NCI-H2227 (cell line): Measurements from ENCODE around the gene DYNLRB1.
"Not testable (repeated sequence)": the region's sequence is repeated elsewhere in the genome, so short reads cannot be mapped to it uniquely, and the experiment has no call there.

Source experiments
- DNase-seq: peaks from one replicate; lab custom pipeline; 2025; ENCODE audit not compliant: unreplicated experiment; lab: John Stamatoyannopoulos, UW

The DYNLRB1 gene

GRCh38 chr20:34511891-34512265 is 4.3 kb upstream of the DYNLRB1 start:
- DNase-seq, result no peak

DNA sequence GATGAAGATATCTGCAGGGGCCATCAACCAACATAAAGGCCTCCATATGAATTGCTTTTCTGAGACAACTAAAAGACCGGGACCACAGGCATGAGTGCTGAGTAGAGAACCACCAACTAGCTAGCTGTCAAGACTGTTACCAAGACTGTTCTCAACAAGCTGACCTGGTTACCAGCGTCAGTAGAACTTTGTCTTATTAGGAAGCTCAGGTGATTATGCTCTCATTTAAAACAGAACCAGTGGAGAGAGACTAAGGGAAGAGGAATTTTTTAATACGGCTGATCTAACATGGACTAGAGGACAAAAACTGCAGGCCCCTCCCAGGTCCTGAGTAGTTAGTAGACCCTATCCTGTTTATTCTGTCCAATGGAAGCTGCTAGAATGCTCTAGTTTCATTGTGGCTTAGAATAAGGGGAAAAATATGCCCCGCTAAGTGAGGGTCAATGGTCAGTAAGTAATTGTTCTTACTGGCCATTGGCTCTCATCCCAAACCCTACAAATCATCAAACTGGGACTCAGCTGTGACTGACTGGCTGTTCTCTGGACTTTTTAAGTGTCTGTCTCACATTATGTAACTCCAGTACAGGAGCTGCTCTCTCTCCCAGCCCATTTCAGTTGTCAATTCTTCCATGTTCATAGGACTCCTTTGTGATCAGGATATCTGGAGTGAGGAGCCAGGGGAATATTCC is 3.8 kb upstream of the DYNLRB1 start:
- DNase-seq, result no peak

DNA sequence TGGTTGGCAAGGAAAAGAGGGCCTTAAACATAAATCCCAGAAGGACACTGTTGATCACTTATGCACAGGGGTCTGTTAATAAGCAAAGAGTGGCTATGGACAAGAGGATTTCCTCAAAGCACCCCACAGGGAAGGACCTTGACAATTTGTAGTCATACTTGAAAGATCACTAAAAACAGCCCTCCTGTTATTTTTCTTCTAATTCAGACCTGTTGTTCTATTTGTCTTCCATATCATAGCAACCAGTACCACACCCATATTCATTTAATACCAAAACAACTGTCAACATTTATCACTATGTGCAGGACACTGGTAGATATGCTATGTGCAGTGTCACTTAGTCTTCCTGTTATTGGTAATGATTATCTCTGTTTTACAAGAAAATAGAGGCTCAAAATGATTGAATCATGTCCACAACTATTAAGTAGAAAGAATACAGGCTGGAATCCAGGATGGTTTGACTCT is 3.2 kb upstream of the DYNLRB1 start:
- no peak for DNase-seq

DNA sequence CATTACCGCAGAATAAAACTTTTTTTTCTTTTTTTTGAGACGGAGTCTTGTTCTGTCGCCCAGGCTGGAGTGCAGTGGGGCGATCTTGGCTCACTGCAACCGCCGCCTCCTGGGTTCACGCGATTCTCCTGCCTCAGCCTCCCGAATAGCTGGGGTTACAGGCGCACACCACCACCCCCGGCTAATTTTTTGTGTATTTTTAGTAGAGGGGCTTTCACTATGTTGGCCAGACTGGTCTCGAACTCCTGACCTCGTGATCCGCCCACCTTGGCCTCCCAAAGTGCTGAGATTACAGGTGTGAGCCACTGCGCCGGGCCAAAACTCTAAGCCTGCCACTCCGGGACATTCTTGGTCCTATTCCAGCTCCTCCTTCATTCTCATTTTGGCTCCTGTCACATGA is 2.2 kb upstream of the DYNLRB1 start:
- DNase-seq, result not testable (repeated sequence)

DNA sequence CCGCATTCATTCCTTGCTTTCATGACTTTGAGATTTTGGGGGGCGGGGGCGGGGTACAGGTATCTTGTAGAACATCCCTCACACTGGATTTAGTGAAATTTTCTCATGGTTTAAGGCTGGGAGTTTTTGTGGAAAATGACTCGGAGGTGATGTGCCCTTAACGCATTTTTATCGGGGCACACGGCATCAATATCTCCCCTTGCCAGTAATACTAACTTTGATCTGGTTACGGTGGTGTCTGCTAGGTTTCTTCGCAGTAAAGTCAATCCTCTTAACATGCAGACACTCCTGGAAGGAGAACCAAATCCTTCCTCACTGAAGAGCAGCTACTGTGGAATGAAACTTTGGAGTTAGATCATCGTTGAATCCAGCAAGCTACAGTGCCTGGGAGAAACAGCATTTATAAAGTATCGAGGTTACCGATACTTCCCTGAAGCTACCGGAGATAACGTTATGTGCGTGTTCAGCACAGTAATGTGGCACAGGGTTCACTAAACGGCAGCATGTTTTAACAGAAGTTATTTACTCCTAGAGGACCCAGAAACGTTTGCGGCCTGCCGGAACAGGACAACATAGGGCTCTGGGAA is 1.2 kb upstream of the DYNLRB1 start:
- DNase-seq, result no peak

DNA sequence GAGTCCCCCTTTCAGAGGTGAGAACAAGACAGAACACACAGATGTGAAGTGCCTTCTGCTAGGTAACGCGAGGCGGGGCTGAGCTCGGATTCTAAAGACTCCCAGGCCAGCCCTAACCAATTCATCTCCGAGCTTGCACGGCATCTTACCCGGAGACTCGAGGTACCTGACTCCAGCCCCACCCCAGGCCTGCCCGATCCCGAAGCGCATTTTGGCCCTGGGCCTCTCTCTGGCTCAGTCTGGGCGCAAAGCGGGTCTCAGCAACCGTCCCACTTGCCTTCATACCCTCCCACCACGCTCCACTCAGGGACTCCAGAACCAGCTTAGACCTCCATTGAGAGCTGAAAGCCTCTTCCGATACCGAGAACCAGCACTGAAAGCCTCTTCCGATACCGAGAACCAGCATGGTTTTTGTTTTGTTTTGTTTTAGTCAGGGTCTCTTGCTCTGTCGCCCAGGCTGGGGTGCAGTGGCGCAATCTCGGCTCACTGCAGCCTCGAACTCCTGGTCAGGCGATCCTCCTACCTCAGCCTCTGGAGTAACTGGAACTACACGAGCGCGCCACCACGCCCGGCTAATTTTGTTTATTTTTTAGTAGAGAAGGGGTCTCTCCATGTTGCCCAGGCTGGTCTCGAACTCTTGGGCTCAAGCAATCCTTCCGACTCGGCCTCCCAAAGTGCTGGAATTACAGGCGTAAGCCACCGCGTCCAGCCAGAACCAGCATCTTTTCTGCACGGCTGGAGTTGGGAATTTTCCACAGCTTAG is 557 bp upstream of the DYNLRB1 start:
- DNase-seq, result peak; percentile 85

GRCh38 chr20:34517114-34517505 is 888 bp downstream of the DYNLRB1 start:
- no peak for DNase-seq

DNA sequence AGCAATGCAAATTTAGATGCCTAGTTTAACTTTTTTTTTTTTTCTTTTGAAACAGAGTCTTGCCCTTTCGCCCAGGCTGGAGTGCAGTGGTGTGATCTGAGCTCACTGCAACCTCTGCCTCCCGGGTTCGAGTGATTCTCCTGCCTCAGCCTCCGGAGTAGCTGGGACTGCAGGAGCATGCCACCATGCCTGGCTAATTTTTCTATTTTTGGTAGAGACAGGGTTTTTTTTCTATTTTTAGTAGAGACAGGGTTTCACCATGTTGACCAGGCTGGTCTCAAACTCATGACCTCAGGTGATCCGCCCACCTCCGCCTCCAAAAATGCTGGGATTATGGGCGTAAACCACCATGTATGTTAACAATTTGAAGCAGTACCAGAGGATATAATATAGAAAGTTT is 2.6 kb downstream of the DYNLRB1 start:
- DNase-seq, result not testable (repeated sequence)

- DNase-seq, result not testable (repeated sequence)
These were observed 3.6 kb downstream of the DYNLRB1 start for GRCh38 chr20:34519841-34520240.

- peak; percentile 52 for DNase-seq
These were observed 7.0 kb downstream of the DYNLRB1 start for GRCh38 chr20:34522969-34523871.

GRCh38 chr20:34524426-34524825 is 8.2 kb downstream of the DYNLRB1 start:
- DNase-seq, result no peak

GRCh38 chr20:34525342-34525708 is 9.1 kb downstream of the DYNLRB1 start:
- no peak for DNase-seq

DNA sequence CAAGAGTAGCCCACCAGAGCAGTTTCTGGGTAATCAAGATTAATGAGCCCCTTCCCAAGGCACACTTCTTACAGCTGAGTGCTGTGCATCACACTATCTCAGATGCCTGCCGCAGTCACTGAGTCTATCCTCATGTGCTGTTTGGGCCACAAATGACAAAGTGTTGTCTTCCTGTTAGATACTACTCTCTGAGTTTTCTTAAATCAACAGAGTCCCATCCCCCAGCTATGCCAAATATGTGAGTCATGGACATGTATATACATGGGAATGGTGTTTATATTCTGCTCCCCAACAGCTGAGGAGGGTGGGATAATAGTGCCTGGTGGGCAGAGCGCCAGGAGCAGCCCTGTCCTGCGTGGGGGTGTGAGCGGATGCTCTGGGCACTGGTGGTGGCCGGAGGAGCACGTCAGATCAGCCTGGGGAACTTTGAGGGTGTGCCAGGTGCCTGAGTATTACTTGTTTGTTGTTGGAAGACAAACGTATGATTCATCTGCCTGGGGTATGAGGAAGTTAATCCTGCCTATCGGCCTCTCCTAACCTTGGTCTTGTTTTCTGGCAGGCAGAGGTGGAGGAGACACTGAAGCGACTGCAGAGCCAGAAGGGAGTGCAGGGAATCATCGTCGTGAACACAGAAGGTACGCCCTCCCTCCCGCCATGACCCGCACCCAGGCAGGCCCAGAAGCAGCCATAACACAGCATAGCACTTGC is 9.6 kb downstream of the DYNLRB1 start:
- DNase-seq, result no peak

GRCh38 chr20:34526466-34526865 is 10.2 kb downstream of the DYNLRB1 start:
- no peak for DNase-seq

DNA sequence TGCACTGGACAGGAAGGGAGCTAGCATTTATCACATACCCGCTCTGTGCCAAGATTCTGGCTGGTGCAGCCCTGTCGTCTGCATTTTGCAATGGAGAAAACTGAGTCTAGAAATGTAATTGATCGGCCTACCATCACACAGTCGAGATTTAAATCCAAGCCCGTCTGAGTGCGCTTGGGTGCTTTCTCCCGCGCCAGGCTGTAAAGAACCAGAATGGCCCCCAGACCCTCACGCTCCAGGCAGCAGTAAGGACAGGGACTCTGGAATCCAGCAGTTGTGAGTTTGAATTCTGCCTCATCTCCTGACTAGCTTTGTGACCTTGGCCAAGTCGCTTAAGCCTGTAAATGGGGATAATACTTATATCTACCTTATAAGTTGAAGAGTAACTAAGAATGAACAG is 10.8 kb downstream of the DYNLRB1 start:
- DNase-seq, result no peak

- no peak for DNase-seq
These were observed 12.7 kb downstream of the DYNLRB1 start for GRCh38 chr20:34528921-34529297.

- DNase-seq, result no peak
These were observed 13.5 kb downstream of the DYNLRB1 start for GRCh38 chr20:34529742-34530141.

DNA sequence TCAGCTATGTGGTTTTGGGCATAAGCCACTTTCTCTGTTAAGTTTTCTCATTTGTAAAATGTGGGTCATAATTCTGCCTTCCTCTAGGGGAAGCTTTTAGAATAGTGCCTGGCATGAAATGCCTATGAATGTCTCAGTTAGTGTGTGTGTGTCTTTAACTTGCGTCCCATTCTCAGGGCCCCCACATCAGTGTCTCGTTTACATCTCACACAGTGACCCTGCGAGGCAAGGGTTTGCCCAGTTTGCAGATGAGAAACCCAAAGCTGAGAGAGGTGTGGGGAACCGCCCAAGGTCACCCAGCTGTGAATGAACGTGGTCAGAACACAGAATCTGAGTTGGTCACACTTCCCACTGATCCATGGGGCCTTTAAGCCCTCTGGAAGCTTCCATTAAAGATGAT is 14.1 kb downstream of the DYNLRB1 start:
- no peak for DNase-seq

DNA sequence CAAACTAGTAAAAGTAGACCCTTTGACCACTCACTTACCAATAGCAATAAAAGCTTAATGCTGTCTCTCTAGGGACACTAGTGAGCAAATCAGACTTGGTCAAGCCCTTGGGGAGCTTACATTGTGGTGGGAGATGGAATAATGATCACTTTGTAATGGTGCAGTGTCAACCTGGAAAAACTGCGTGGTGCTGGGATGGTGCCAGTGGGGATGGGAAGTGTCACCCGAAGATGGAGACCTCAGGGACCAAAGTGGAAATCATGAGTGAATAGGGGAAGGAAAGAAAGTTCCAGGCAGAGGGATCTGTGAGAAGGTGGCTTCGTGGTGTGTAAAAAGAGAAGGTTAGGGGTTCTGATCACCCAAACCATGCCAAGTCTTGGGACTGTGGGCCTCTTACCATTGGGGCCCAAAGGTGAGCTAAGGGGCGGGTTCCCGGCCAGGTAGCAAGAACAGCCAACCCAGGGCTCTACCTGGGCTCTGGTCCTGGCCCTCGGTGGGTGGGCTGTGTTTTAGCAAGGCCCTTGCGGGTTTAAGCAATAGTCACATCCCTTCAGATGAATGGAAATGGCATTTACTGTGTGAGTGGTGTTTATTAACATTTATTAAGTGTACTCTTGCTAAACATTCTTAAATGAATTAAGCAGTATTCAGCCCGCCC is 15.5 kb downstream of the DYNLRB1 start:
- no peak for DNase-seq

GRCh38 chr20:34532320-34532719 is 16.1 kb downstream of the DYNLRB1 start:
- DNase-seq, result no peak
